ENCODE measurements around the gene CXXC4. TPM values are rescaled to one million over a fixed set of nuclear protein-coding genes. Genes with fewer than 3 reads are reported as not detected.

The CXXC4 gene
- polyA plus RNA-seq, 2 donors = 0.02 to 0.09 TPM

DNA sequence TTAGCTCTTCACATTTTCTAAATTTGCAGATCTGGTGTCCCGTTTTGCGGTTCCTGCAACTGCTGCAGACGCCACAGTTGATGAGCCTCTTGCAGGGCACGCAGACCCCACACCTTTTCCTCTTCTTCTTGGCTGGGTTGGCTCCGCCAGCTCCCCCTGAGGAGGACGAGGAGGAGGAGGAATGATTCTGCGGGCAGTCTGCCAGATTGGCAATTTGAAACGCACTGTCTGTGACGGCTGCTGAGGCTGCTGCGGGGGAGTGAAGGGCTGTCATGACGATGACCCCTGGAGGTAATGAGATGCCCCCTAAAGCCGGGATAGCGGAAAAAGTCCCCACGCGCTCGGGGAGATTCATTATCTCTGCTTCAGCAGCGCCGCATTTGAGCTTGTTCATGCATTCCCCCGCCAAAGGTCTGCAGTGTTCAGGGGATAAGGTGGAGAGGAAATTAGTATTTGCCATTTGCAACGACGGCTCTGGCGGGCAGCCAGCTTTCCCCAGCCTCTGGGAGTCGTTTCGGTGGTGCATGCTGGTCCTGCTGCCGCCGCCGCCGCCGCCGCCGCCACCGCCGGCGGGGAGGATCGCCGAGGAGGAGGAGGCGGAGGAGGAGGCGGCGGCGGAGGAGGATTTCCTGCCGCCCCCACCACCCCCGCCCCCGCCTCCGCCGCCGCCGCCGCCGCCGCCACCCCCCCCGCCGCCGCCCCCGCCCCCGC, 3.8 kb downstream of the CXXC4 start:
- WGBS, 2 donors = 0% methylated on average over 22 to 38 of the region's 55 CpGs
- no peaks in the 10 kb centered on the region for H3K27me3 ChIP-seq (ENCODE audit: control insufficient read depth in 1 of 2, insufficient read depth in 2 of 2, low read length in 2 of 2)
- peak overlapping the region in 1 of 2 donors; percentile 53 for H3K27ac ChIP-seq (ENCODE audit: low read depth in 2 of 2, low read length in 1 of 2)
- H3K36me3 ChIP-seq (ENCODE audit: control insufficient read depth in 2 of 2, insufficient read depth in 2 of 2, low read length in 1 of 2) = no peaks in the 10 kb centered on the region
- peak overlapping the region; percentile 57 to 63 for H3K4me3 ChIP-seq (ENCODE audit: low read depth in 1 of 2, low read length in 2 of 2)
- peaks cover 2 to 3% of the 10 kb centered on the region in 2 donors for H3K4me1 ChIP-seq (ENCODE audit: control insufficient read depth in 2 of 2, insufficient read depth in 2 of 2, low read length in 1 of 2)
- no peaks in the 10 kb centered on the region for H3K9me3 ChIP-seq (ENCODE audit: control insufficient read depth in 2 of 2, insufficient read depth in 1 of 2, low read depth in 1 of 2, low read length in 1 of 2)

DNA sequence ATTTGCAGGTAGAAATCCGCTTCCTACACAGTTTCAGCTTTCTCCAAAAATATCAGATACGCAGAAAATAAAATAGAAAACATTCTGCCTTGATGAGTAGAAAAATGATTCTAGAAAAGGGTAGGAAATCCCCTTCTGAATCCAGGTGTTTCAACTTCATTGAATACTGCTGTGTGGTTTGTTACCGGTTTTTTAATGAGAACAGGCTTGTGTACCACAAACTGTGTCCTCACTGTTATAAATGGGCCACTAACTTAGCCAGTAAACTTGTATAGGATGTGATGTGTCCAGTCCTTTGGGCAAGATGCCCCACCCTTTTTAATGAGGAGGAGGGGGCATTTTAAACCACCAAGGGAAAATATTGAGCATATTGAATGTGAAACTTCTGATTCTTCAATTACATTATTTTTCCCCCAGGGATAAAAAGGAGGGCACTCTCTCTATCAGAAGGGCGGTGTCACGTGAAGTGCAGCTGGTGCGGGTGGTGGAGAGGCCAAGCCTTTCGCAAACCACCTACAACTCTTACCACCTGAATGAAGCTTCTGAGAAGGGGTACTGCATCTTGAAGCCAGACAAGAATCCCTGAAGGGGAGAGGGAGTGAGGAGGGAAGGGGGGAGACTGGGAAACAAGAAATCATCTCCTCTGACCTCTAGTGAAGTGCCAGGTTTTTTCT, 4.5 kb downstream of the CXXC4 start:
- H3K27me3 ChIP-seq (ENCODE audit: control insufficient read depth in 1 of 2, insufficient read depth in 2 of 2, low read length in 2 of 2) = no peaks in the 10 kb centered on the region

DNA sequence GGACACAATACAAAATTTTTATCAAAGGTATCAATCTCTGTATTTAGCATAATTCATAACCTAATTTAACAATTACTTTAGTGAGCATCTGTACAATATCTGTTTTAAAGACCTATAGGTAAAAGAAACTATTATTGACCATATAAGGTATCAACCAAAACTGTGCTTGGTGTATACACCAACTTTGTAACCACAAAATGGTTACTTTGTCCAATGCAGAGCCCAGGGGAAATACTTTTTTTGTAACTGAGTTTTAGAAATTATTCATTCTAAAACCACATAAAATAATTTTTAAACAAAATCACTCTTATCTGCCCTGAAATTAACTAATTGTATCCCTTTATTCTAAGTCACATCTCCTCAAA, 5.0 kb downstream of the CXXC4 start:
- H3K36me3 ChIP-seq (ENCODE audit: control insufficient read depth in 2 of 2, insufficient read depth in 2 of 2, low read length in 1 of 2) = no peaks in the 10 kb centered on the region
- no peak overlapping the region for H3K4me3 ChIP-seq (ENCODE audit: low read depth in 1 of 2, low read length in 2 of 2)
- no peak overlapping the region for H3K27ac ChIP-seq (ENCODE audit: low read depth in 2 of 2, low read length in 1 of 2)
- no peaks in the 10 kb centered on the region for H3K9me3 ChIP-seq (ENCODE audit: control insufficient read depth in 2 of 2, insufficient read depth in 1 of 2, low read depth in 1 of 2, low read length in 1 of 2)
- peaks cover 2 to 3% of the 10 kb centered on the region in 2 donors for H3K4me1 ChIP-seq (ENCODE audit: control insufficient read depth in 2 of 2, insufficient read depth in 2 of 2, low read length in 1 of 2)
- no peaks in the 10 kb centered on the region for H3K27me3 ChIP-seq (ENCODE audit: control insufficient read depth in 1 of 2, insufficient read depth in 2 of 2, low read length in 2 of 2)

More for the DNA sequence above, 4.5 kb downstream of the CXXC4 start:
- 38 to 50% methylated on average over 7 of the region's 7 CpGs for WGBS, 2 donors
- H3K36me3 ChIP-seq (ENCODE audit: control insufficient read depth in 2 of 2, insufficient read depth in 2 of 2, low read length in 1 of 2) = no peaks in the 10 kb centered on the region
- peak overlapping the region in 1 of 2 donors; percentile 63 for H3K4me3 ChIP-seq (ENCODE audit: low read depth in 1 of 2, low read length in 2 of 2)
- H3K4me1 ChIP-seq (ENCODE audit: control insufficient read depth in 2 of 2, insufficient read depth in 2 of 2, low read length in 1 of 2) = peaks cover 2 to 3% of the 10 kb centered on the region in 2 donors
- peak overlapping the region in 1 of 2 donors; percentile 53 for H3K27ac ChIP-seq (ENCODE audit: low read depth in 2 of 2, low read length in 1 of 2)
- no peaks in the 10 kb centered on the region for H3K9me3 ChIP-seq (ENCODE audit: control insufficient read depth in 2 of 2, insufficient read depth in 1 of 2, low read depth in 1 of 2, low read length in 1 of 2)

DNA sequence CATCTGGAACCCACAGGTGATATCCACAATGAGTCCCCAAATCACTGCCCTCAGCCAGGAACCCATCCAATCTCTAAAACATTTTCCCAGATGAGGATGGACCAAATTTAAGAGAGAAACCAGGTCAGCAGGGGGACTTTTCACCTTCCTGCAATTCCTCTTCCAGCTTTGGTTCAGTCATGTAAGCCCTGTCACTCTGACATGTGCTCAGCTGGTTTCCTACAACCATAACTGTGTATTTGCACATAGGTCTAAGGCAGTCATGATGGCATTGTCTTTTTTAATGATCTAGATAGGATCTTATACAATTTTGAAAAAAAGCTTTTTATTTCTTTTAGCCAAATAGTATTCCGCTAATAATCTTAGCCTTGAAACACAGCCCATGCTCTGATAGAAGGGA, 6.5 kb downstream of the CXXC4 start:
- Histone ChIP-seq H3K9me3 (ENCODE audit: control insufficient read depth in 2 of 2, insufficient read depth in 1 of 2, low read depth in 1 of 2, low read length in 1 of 2) (no peaks in the 10 kb centered on the region), H3K4me3 (ENCODE audit: low read depth in 1 of 2, low read length in 2 of 2) (no peak overlapping the region), H3K27me3 (ENCODE audit: control insufficient read depth in 1 of 2, insufficient read depth in 2 of 2, low read length in 2 of 2) (no peaks in the 10 kb centered on the region), H3K36me3 (ENCODE audit: control insufficient read depth in 2 of 2, insufficient read depth in 2 of 2, low read length in 1 of 2) (no peaks in the 10 kb centered on the region), H3K27ac (ENCODE audit: low read depth in 2 of 2, low read length in 1 of 2) (no peak overlapping the region), H3K4me1 (ENCODE audit: control insufficient read depth in 2 of 2, insufficient read depth in 2 of 2, low read length in 1 of 2) (peaks cover 2 to 3% of the 10 kb centered on the region in 2 donors)
- WGBS, 2 donors = 96 to 98% methylated on average over 1 of the region's 1 CpG

DNA sequence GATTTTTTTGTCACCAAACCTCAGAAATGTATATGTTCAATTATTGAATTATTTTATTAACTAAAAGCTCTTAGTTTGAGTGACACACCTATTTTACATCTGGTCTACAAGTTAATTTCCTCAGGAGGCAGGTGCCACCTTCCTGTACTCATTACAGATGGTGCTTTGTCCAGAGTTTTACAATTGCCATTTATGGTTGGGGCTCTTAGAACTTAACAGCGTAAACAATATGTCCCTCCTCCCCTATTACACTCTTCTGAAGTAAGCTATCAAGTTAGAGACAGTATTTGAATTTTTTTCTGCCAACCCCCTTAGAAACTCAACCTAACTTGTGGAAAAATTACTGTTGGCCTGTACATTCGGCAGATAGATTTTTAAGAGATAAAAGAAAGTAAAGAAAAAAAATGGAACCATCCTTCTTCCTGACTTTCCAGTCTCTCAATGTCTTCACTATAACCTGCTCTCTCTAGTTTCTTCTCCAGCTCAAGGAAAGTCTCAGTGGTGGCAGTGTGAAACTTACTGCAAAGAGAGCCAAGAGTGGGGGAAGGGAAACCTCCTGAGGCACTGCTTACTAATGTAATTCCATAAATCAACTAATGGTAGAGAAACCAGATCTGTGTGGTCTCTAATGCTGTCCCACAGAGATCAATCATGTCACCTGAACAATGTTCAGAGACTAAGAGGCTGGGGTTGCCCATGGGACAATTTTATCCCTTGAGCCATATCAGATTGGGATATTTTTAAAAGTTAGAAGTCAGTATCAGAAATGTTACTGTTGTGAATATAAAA, 7.8 kb downstream of the CXXC4 start:
- no peak overlapping the region for H3K4me3 ChIP-seq (ENCODE audit: low read depth in 1 of 2, low read length in 2 of 2)
- peaks cover 2 to 3% of the 10 kb centered on the region in 2 donors for H3K4me1 ChIP-seq (ENCODE audit: control insufficient read depth in 2 of 2, insufficient read depth in 2 of 2, low read length in 1 of 2)
- no peak overlapping the region for H3K27ac ChIP-seq (ENCODE audit: low read depth in 2 of 2, low read length in 1 of 2)
- H3K9me3 ChIP-seq (ENCODE audit: control insufficient read depth in 2 of 2, insufficient read depth in 1 of 2, low read depth in 1 of 2, low read length in 1 of 2) = no peaks in the 10 kb centered on the region
- H3K27me3 ChIP-seq (ENCODE audit: control insufficient read depth in 1 of 2, insufficient read depth in 2 of 2, low read length in 2 of 2) = no peaks in the 10 kb centered on the region
- no peaks in the 10 kb centered on the region for H3K36me3 ChIP-seq (ENCODE audit: control insufficient read depth in 2 of 2, insufficient read depth in 2 of 2, low read length in 1 of 2)
- 70 to 82% methylated on average over 2 of the region's 2 CpGs for WGBS, 2 donors

DNA sequence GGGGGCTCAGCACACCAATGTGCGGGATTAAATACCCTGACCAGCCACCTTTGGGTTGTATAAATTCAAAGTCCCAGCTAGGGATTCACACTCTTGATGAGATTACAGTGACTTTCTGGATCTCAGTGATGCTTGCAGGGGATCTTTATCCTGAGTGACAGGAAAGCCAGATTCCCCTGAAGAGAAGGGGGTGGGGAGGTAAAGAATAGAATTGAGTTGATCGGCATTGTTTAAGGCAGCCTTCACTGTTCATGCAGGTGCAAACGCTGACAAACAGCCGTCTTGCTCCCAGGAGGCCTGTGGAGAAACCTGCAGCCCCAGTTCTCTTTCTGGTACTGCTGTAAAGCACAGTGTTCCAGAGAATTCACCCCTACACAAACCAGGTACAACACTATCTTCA, 19.0 kb downstream of the CXXC4 start:
- WGBS, 2 donors = 55 to 63% methylated on average over 4 of the region's 4 CpGs
- Histone ChIP-seq H3K27me3 (ENCODE audit: control insufficient read depth in 1 of 2, insufficient read depth in 2 of 2, low read length in 2 of 2) (no peaks in the 10 kb centered on the region), H3K36me3 (ENCODE audit: control insufficient read depth in 2 of 2, insufficient read depth in 2 of 2, low read length in 1 of 2) (no peaks in the 10 kb centered on the region), H3K4me1 (ENCODE audit: control insufficient read depth in 2 of 2, insufficient read depth in 2 of 2, low read length in 1 of 2) (no peaks in the 10 kb centered on the region), H3K27ac (ENCODE audit: low read depth in 2 of 2, low read length in 1 of 2) (no peak overlapping the region), H3K4me3 (ENCODE audit: low read depth in 1 of 2, low read length in 2 of 2) (no peak overlapping the region), H3K9me3 (ENCODE audit: control insufficient read depth in 2 of 2, insufficient read depth in 1 of 2, low read depth in 1 of 2, low read length in 1 of 2) (no peaks in the 10 kb centered on the region)

DNA sequence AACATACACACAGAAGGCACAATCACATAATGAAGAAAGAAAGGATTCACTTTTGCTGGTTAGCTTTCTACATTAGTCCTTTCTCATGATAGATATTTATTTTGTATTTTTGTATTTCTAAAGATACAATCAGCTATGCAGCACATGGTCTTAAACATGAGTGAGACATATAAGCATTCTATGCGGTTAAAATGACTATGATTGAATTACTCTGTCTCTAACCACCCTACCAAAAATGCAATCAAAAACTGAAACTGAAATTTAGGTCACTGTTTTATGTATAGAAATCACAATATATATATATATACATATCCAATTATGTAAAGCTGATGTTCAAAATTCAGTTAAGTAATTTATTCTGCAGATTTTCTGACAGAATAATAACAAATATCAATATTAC, 21.9 kb downstream of the CXXC4 start:
- no peaks in the 10 kb centered on the region for H3K9me3 ChIP-seq (ENCODE audit: control insufficient read depth in 2 of 2, insufficient read depth in 1 of 2, low read depth in 1 of 2, low read length in 1 of 2)
- no peak overlapping the region for H3K4me3 ChIP-seq (ENCODE audit: low read depth in 1 of 2, low read length in 2 of 2)
- H3K4me1 ChIP-seq (ENCODE audit: control insufficient read depth in 2 of 2, insufficient read depth in 2 of 2, low read length in 1 of 2) = no peaks in the 10 kb centered on the region
- 88 to 93% methylated on average over 1 of the region's 1 CpG for WGBS, 2 donors
- no peak overlapping the region for H3K27ac ChIP-seq (ENCODE audit: low read depth in 2 of 2, low read length in 1 of 2)
- H3K27me3 ChIP-seq (ENCODE audit: control insufficient read depth in 1 of 2, insufficient read depth in 2 of 2, low read length in 2 of 2) = no peaks in the 10 kb centered on the region
- no peaks in the 10 kb centered on the region for H3K36me3 ChIP-seq (ENCODE audit: control insufficient read depth in 2 of 2, insufficient read depth in 2 of 2, low read length in 1 of 2)

DNA sequence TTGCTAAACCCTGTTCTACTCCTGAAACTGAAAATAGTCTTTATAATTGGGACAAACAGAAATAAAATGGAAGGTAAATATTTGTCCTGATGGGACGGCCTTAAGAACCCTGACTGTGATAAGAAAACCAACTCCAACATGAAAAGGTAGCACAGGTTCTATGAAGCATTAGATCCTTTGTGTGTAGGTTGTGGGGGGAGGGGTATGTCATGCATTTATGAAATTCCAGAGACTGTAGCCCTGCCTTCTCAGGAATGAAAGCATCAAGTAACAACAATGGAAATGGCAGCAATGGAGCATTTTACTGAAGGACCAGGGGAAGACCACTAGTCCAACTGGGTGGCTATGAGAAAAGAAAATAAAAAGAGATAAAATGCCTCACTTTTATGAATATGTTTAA, 23.9 kb downstream of the CXXC4 start:
- Histone ChIP-seq H3K4me3 (ENCODE audit: low read depth in 1 of 2, low read length in 2 of 2) (no peak overlapping the region), H3K36me3 (ENCODE audit: control insufficient read depth in 2 of 2, insufficient read depth in 2 of 2, low read length in 1 of 2) (no peaks in the 10 kb centered on the region), H3K4me1 (ENCODE audit: control insufficient read depth in 2 of 2, insufficient read depth in 2 of 2, low read length in 1 of 2) (no peaks in the 10 kb centered on the region), H3K27me3 (ENCODE audit: control insufficient read depth in 1 of 2, insufficient read depth in 2 of 2, low read length in 2 of 2) (no peaks in the 10 kb centered on the region), H3K9me3 (ENCODE audit: control insufficient read depth in 2 of 2, insufficient read depth in 1 of 2, low read depth in 1 of 2, low read length in 1 of 2) (no peaks in the 10 kb centered on the region), H3K27ac (ENCODE audit: low read depth in 2 of 2, low read length in 1 of 2) (no peak overlapping the region)
- 59 to 86% methylated on average over 1 of the region's 1 CpG for WGBS, 2 donors

DNA sequence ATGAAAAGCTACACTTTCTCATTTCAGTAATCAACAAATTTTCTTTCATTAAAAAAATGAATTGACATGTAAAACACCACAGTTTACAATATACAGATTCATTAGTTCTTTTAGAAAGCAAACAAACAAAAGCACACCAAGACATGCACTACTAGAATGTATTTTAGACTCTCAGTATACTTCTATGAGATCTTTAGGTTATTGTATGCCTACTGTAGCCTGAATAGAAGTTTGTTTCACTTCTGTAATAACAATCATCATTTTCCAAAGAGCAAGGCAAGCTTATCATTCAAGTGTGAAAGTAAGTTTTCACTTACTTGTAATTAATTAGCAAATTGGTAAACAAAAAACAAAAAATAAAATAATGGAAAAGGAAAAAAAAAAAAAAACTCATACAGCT, 24.9 kb downstream of the CXXC4 start:
- H3K27ac ChIP-seq (ENCODE audit: low read depth in 2 of 2, low read length in 1 of 2) = no peak overlapping the region
- H3K4me1 ChIP-seq (ENCODE audit: control insufficient read depth in 2 of 2, insufficient read depth in 2 of 2, low read length in 1 of 2) = no peaks in the 10 kb centered on the region
- H3K27me3 ChIP-seq (ENCODE audit: control insufficient read depth in 1 of 2, insufficient read depth in 2 of 2, low read length in 2 of 2) = no peaks in the 10 kb centered on the region
- H3K36me3 ChIP-seq (ENCODE audit: control insufficient read depth in 2 of 2, insufficient read depth in 2 of 2, low read length in 1 of 2) = no peaks in the 10 kb centered on the region
- H3K9me3 ChIP-seq (ENCODE audit: control insufficient read depth in 2 of 2, insufficient read depth in 1 of 2, low read depth in 1 of 2, low read length in 1 of 2) = no peaks in the 10 kb centered on the region
- no peak overlapping the region for H3K4me3 ChIP-seq (ENCODE audit: low read depth in 1 of 2, low read length in 2 of 2)
